Posterior vena cava (tissue), 2 donors: ENCODE measurements around the gene ASCL3. TPM values are rescaled to one million over a fixed set of nuclear protein-coding genes. Genes with fewer than 3 reads are reported as not detected.
"Not testable (repeated sequence)": the region's sequence is repeated elsewhere in the genome, so short reads cannot be mapped to it uniquely, and the experiment has no call there.

Experiments
- DNase-seq: peaks from one replicate; pipeline ENCODE4 v3.0.0-alpha.2; 2020; ENCODE audit warnings: low spot score
- intact Hi-C, 2 donors: fragments of 100-400 bp; cut with DNase I; formaldehyde crosslinking; loops; one replicate each; pipeline versions ENCODE4 v1.14.1 to v1.14.2; 2022 to 2023
- total RNA-seq, 2 donors: library from RNA; stranded (reverse); fragmentation: NEBNext Ultra II Directional; extraction: Animal tissue kit (Norgen Biotek cat#: 25700); gene quantifications; one replicate each; pipeline ENCODE4 v1.2.1, GENCODE V29; 2021
- donor health status: DM: yes; HTN: yes; CAD: no.
- donor health status: DM: yes; HTN: yes; CAD: no.

The ASCL3 gene
- total RNA-seq, 2 donors from 2014 or later, result not detected

DNA sequence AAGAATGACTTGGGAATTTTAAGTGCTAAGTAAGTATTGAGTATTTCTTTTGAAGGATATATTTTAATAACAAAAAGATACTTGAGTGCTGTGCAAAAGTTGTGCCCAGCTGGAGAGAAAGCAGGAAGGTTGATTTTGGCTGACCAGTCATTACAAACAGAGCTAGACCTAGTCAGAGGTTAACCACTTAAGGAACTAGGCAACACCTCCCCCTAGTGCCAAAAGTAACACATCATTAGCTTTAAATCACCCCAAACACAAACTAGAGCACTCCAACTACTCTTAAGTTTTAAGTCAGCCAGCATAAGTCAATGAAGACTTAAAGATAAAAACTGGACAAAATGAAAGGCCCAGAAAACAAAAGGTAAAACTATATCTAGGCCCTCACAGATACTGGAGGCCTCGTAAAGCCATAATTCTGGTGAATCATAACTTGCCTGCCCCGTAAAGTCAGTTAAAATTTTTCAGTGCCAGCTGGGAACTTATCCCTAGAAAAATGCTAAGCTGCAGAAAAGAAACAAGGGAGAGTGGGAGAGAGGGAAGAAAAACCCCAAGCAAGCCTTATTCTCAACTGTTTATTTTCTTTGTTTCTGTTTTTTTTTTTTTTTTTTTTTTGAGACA, 16.8 kb upstream of the ASCL3 start:
- intact Hi-C loops, result loop anchor here (5.0 to 10.0 kb wide), 2 partner anchors 47 to 735 kb away; partner anchors contain the start of gene AKIP1 (in 1 of the 2)
- DNase-seq, result no peak

DNA sequence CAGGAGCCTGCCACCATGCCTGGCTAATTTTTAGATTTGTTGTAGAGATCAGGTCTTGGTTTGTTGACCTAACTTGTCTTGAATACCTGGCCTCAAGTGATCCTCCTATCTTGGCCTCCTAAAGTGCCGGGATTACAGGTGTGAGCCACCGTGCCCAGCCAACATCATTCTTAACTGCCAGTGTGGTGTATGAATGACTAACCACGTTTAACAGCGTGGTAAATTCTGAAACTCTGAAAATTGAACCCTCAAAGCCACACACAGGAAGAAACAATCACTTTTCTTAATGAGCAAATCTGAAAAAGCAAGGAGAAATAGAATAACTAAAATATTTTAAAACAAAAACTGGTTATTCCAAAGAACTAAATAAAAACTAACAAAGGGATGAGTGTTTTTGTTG, 14.0 kb upstream of the ASCL3 start:
- DNase-seq, result no peak
- intact Hi-C loops, result loop anchor here (5.0 to 10.0 kb wide), 2 partner anchors 45 to 732 kb away; partner anchors contain the start of gene AKIP1 (in 1 of the 2)

DNA sequence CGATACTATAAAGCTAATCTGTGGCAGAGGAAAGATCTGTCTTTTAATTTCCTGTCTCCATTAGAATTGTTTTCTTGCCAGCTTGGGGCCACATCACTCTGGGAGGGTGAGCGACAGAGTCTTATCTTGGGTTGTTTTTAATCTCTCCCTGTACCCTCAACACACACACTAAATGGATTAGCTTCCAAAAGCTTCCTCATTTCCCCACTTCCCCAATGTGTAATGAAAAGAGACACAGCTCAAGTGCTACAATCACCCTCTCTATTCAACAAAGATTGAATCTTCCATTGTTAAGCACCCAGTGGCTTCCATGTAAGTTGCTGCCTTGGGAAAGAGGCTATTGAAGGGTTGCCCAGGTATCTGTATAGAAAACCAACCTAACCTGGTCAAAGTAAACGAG, 6.1 kb upstream of the ASCL3 start:
- intact Hi-C loops, result no loop called here
- no peak for DNase-seq

- DNase-seq, result no peak
- intact Hi-C loops, result no loop called here
Measured at GRCh38 chr11:8947230-8947943, 4.6 kb upstream of the ASCL3 start.

- no peak for DNase-seq
- intact Hi-C loops, result no loop called here
Measured at GRCh38 chr11:8941341-8942103, 1.3 kb downstream of the ASCL3 start.

DNA sequence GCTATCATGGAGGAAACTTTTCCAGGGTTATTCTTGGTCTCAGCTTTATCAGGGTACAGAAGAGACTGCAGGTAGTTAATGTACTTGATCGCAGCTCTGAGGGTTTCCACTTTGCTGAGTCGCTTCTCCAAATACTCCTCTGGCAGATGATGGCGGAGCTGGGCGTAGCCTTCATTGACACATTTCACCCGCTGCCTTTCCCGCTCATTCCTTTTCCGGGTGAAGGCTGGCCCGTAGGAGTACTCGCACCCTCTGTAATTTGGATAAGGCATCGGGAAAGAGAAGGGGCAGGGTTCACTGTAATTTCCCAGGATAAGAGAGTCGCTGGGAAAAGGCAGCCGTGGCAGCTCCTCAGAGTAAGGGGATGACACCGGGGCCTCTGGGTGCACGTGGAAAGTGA, 5.2 kb downstream of the ASCL3 start:
- DNase-seq, result no peak

DNA sequence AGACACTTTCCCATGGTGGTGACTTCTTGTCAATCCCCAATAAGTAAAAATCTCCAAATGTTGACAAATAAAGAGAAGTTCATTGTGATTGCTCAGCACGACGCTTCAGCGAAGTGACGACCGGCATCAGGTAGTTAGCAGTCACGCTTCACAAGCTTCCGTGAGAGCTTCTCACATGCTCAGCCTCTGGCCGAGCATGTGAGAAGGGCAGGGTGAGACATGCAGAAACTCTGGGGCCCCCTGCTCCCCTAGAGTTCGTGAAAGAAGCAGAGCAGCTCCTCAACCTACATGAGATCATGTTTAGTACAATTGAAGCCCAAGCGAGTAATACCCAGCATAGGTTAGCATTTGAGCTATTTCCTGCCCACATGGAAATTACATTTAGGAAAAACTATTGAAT, 5.7 kb downstream of the ASCL3 start:
- no peak for DNase-seq
- intact Hi-C loops, result no loop called here

More for the DNA sequence above, 5.2 kb downstream of the ASCL3 start:
- intact Hi-C loops, result no loop called here

DNA sequence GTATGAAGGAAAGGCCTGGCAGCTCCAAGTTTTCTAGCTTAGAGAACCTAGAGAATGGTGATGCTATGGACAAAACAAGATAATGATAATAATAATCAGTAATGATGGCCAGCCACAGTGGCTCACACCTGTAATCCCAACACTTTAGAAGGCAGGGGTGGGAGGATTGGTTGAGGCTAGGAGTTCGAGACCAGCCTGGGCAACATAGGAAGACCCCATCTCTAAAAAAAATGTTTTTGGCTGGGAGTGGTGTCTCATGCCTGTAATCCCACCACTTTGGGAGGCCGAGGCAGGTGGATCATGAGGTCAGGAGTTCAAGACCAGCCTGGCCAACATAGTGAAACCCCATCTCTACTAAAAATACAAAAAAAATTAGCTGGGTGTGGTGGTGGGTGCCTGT, 7.0 kb downstream of the ASCL3 start:
- intact Hi-C loops, DNase-seq: not testable (repeated sequence)

DNA sequence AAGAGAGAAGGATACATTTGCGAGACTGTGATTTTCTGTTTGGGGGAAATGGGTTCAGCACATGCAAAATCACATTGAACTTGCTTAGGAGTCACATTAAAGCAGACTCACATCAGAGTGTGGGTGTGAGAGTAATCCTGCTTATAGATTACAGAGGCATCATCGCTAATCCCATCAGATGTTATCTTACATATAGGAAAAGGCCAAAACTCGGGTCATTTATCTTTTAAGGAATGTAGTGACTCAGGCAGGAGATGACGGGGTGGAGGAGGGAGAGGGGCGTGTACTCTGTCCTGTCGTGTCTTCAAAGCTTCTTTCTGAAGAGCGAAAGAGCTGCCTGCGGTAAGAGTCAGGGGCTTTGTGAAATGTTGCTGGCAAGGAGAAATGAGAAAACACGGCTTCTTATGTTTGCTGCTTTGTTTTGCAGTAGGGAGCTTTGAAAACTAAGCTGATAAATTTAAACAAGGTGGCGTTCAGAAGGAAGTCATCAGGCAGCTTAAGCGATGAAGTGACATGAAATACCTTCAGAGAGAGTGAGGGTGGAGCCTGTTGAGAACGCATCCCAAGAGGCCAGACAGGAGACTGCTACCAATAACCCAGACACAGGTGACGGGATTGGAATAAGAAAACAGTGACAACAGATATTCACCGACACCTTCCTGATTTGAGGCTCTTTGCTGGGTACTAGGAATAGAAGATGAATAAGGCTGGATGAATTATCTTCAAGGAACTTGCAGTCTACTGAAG, 7.9 kb downstream of the ASCL3 start:
- DNase-seq, result no peak
- intact Hi-C loops, result no loop called here

GRCh38 chr11:8933931-8934330, 8.9 kb downstream of the ASCL3 start:
- intact Hi-C loops, result no loop called here
- DNase-seq, result no peak

DNA sequence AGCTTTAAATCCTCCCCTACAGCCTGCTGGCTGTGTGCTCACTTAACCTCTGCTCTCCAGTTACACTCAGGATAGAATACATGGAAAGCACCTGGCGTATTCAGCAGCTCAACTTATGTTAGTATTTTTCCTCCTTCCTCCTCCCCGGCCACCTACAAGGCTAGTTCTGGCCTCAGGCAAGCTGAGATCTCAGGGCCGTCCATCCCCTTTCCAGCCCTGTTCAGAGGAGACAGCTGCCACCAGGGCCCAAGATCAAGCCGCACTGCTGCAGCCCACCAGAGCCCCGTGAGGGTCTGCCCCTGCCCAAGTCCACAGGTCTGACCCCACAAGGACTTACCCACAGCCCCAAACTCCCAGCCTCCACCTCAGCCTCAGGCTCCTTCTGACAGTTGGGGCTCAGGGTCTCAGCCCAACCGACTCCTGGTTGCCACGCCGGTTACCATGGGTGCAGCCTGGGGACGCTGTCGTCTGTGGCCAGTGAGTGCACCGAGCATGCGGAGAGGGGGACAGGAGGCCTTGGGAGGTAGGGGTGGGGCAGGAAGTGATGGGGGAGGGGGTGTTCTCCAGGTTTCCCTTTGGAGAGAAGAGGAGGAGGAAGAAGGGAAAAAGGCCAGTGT, 10.1 kb downstream of the ASCL3 start, which contains the start of gene C11orf16:
C11orf16 (minus strand) TSS at position 384 of the 617 bp plus-strand sequence. CDS start 639 bp downstream, outside the sequence.
- intact Hi-C loops, result no loop called here
- DNase-seq, result peak; percentile 69

DNA sequence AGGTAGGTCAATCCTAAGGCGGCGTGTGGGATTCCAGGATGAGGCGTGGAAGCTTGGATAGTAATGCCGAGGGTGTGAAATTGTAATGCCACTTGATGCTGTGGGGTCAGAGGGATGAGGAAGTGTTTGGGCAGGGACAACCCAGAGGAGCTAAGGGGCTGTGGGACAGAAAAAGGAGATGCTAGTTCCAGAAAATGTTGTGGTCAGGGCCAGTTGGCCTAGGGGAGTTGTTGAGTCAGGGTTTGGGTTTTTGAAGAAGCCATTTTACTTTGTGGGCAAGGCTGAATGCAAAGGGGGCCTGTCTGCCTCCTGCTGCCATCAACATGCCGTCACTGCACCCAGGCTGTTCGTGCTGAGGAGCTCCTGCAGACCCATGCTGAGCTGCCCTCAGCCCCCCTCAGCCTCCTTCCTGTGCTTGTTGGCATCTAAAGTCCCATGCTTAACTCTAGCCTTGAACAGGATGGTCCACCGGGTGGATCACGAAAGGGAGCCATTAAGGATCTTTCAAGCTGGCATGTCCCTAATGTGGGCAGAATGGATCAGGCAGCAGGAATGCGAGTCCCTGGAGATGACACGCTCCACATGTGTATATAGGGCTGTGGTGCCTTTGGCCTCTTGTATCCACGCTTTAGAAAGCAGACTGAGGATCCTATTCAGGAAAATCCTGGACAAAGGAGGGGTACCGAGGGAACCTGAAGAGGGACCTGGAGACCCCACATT, 12.2 kb downstream of the ASCL3 start:
- intact Hi-C loops, result no loop called here
- no peak for DNase-seq

DNA sequence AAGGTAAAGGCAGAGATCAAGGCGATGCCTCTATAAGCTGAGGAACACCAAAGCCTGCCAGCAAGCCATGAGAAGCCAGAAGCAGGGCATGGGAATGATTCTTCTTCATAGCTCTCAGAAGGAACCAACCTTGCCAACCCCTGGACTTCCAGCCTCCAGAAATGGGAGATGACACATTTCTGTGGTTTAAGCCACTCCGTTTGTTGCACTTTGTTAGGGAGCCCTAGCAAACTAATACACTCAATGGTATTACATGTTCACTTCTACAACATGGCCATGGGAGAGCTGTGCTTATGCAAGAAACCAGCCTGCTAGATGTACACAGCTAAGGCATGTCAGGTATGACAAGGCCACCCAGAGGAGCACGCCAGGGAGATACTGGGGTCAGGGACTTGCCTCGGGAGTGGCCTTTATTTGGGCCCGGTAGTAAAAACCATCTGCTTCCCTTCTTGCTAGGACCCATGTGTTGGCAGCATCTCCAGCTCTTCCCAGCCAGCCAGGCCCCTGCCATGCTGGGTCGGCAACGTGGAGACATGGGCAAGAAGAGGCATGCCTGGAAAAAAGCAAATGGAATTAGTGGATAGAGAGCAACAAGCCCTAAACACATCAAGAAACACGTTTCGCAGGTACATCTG, 13.7 kb downstream of the ASCL3 start:
- DNase-seq, result no peak
- intact Hi-C loops, result no loop called here

- intact Hi-C loops, result no loop called here
- no peak for DNase-seq
Measured at GRCh38 chr11:8928205-8928604, 14.6 kb downstream of the ASCL3 start.

GRCh38 chr11:8927233-8927632, 15.6 kb downstream of the ASCL3 start:
- intact Hi-C loops, result no loop called here
- DNase-seq, result no peak

DNA sequence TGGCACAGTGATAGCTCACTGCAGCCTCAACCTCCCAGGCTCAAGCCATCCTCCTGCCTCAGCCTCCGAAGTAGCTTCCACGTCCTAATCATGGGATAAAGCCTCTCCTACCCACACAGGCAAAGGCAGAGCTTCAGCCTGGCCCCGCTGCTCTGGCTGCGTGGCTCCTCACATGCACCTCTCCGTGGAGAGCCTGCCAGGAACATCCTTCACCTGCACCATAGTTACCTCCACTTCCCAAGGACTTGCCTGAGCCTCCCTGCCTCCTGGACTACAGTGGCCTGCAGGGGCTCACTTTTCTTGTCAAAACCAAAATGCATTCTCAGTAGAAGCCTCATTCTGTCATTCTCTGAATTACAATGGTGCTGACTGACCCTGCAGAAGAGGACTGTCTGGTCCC, 16.6 kb downstream of the ASCL3 start:
- DNase-seq, result no peak
- intact Hi-C loops, result no loop called here

DNA sequence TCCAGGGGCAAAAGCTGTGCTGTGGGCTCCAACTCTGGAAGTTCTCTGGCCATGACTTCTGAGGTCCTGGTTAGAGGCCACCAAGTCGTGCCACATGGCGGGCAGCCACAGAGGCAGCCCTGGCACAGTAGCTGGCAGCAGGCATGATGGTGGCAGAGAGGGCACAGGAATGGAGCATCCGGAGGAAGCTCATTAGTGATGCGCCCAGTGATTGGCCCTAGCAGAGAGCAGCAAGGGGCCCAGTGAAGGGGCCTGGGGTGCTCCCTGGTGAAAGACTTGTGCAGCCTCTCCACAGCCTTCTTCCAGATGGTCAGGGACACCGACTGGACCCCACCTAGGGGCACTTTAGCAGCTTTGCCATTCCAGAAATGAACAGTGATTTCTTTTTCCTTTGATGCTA, 17.1 kb downstream of the ASCL3 start:
- no peak for DNase-seq
- intact Hi-C loops, result no loop called here

DNA sequence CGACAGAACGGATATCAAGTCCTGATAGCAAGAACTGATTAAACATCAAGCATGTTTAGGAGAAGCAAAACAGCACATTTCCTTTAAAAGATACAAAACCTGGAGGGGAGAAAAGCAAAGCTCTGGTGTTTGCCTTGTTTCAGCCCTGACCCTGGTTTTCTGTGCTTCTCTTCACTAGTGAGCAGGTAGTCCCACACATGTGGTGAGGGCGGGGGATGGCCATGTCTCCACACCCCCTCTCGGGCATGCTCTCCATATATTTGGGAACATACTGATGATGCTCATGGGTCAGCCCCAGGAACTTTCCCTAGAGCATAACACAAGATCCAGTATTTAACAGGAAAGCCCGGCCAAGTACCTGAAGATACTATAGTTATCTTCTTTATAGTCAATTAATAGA, 20.1 kb downstream of the ASCL3 start:
- intact Hi-C loops, result no loop called here
- peak; percentile 67 for DNase-seq
